HG03196 (cell line): Measurements from ENCODE around the gene OR52E4.

Source experiments
- ATAC-seq: cut with Tn5 transposase; IDR thresholded peaks from one replicate; pipeline ENCODE4 v1.9.1; 2021; ENCODE audit not compliant: unreplicated experiment

The OR52E4 gene

GRCh38 chr11:5880329-5880728, at the start of gene OR52E4:
Gene OR52E4 (plus strand): TSS chr11:5880629. CDS start chr11:5884293, 3,664 bp downstream.
- ATAC-seq = no peak

GRCh38 chr11:5831196-5831829, 49.1 kb upstream of the OR52E4 start:
- no peak for ATAC-seq

GRCh38 chr11:5833446-5833845, 47.0 kb upstream of the OR52E4 start:
- ATAC-seq = no peak

- ATAC-seq = no peak
Measured at GRCh38 chr11:5837695-5838094, 42.7 kb upstream of the OR52E4 start.

- no peak for ATAC-seq
Measured at GRCh38 chr11:5841797-5842196, 38.6 kb upstream of the OR52E4 start, which contains the start of gene OR52E6. Gene OR52E6 (minus strand): TSS chr11:5841897. CDS start chr11:5841897, 0 bp downstream.

- no peak for ATAC-seq
Measured at GRCh38 chr11:5846701-5847100, 33.7 kb upstream of the OR52E4 start.

GRCh38 chr11:5847711-5848110, 32.7 kb upstream of the OR52E4 start:
- ATAC-seq = no peak

- no peak for ATAC-seq
Measured at GRCh38 chr11:5851002-5851401, 29.4 kb upstream of the OR52E4 start.

- no peak for ATAC-seq
Measured at GRCh38 chr11:5857590-5857989, 22.8 kb upstream of the OR52E4 start, which contains the start of gene OR52E8. Gene OR52E8 (minus strand): TSS chr11:5857690. CDS start chr11:5857690, 0 bp downstream.

GRCh38 chr11:5865826-5866225, 14.6 kb upstream of the OR52E4 start:
- ATAC-seq = no peak

GRCh38 chr11:5878564-5878963, 1.9 kb upstream of the OR52E4 start:
- no peak for ATAC-seq

GRCh38 chr11:5881756-5882155, 1.3 kb downstream of the OR52E4 start:
- no peak for ATAC-seq

- ATAC-seq = no peak
Measured at GRCh38 chr11:5887172-5887571, 6.7 kb downstream of the OR52E4 start.

- ATAC-seq = no peak
Measured at GRCh38 chr11:5887661-5888060, 7.2 kb downstream of the OR52E4 start.

GRCh38 chr11:5891216-5891800, 10.9 kb downstream of the OR52E4 start:
- ATAC-seq = no peak

- no peak for ATAC-seq
Measured at GRCh38 chr11:5892908-5893307, 12.5 kb downstream of the OR52E4 start, which contains the start of gene OR52E5. Gene OR52E5 (plus strand): TSS chr11:5893208. CDS start chr11:5900777, 7,569 bp downstream.

- no peak for ATAC-seq
Measured at GRCh38 chr11:5899534-5899933, 19.1 kb downstream of the OR52E4 start.

- no peak for ATAC-seq
Measured at GRCh38 chr11:5910540-5910939, 30.1 kb downstream of the OR52E4 start.

- peak; percentile 86 for ATAC-seq
Measured at GRCh38 chr11:5922749-5923426, 42.5 kb downstream of the OR52E4 start.

- peak; percentile 36 for ATAC-seq
Measured at GRCh38 chr11:5923427-5923776, 43.0 kb downstream of the OR52E4 start.

- no peak for ATAC-seq
Measured at GRCh38 chr11:5923794-5924193, 43.4 kb downstream of the OR52E4 start.

GRCh38 chr11:5928271-5928670, 47.8 kb downstream of the OR52E4 start:
- ATAC-seq = no peak
